GM12878 (cell line): Measurements from ENCODE around the gene KRTAP10-1. TPM values are rescaled to one million over a fixed set of nuclear protein-coding genes. Genes with fewer than 3 reads are reported as not detected.

ENCODE experiments used
- ATAC-seq: fragments of 200-7000 bp; cut with Tn5 transposase; 3 replicates; pipeline ENCODE4 v1.9.1; 2020; ENCODE audit warnings: mild to moderate bottlenecking, moderate library complexity
- BruUV-seq: library from RNA; stranded (reverse); fragments of 400-500 nt; replicated peaks from 2 replicates; lab custom pipeline; 2021; lab: Mats Ljungman, UMichigan
- CTCF ChIA-PET: fragments of 300-600 bp; sonication (Branson Sonifier 250); formaldehyde crosslinking; extraction: SDS; loops from one replicate; lab custom pipeline; 2021; ENCODE audit warnings: inconsistent platforms; lab: Yijun Ruan, JAX
- POLR2A ChIA-PET: fragments of 350-600 bp; formaldehyde crosslinking; extraction: SDS; loops from one replicate; lab custom pipeline; 2021; ENCODE audit warnings: inconsistent platforms; lab: Charles Lee
- RAD21 ChIA-PET: fragments of 300-600 bp; sonication (Branson Sonifier 250); formaldehyde crosslinking; loops from one replicate; lab custom pipeline; 2023; ENCODE audit warnings: antibody characterized with exemption; ENCODE audit not compliant: unreplicated experiment; lab: Charles Lee
- SMC1A ChIA-PET: fragments of 300-600 bp; sonication (Branson Sonifier 250); formaldehyde crosslinking; loops from one replicate; lab custom pipeline; 2023; ENCODE audit not compliant: unreplicated experiment, uncharacterized antibody; lab: Charles Lee
- DNase-seq: peaks from one replicate; pipeline ENCODE4 v3.0.0-alpha.2; 2011; ENCODE audit warnings: low read depth, low spot score
- FAIRE-seq: peaks from 3 replicates; lab custom pipeline; 2011; peaks lifted over from hg19 to GRCh38; lab: Jason Lieb, UNC
- H2AFZ ChIP-seq: 2 replicates; pipeline ENCODE4 v1.6.0; 2011; ENCODE audit warnings: low read depth, low read length, control low read depth; ENCODE audit not compliant: control insufficient read depth
- H3K27ac ChIP-seq: 2 replicates; pipeline ENCODE4 v1.5.1; 2011; ENCODE audit warnings: control low read depth; ENCODE audit not compliant: control insufficient read depth, insufficient read depth
- H3K27me3 ChIP-seq, 2 experiments: replicated peaks in 1 of 2; 2 replicates each; pipeline versions ENCODE4 v1.6.0 to v1.6.1; 2011; ENCODE audit warnings: low read length in 1 of 2; ENCODE audit not compliant: control insufficient read depth in 2 of 2, insufficient read depth in 2 of 2
- H3K36me3 ChIP-seq, 2 experiments: 2 replicates each; pipeline ENCODE4 v1.5.1; 2011; ENCODE audit warnings: low read length in 1 of 2; ENCODE audit not compliant: control insufficient read depth in 2 of 2, insufficient read depth in 2 of 2
- H3K4me1 ChIP-seq: 2 replicates; pipeline ENCODE4 v1.6.1; 2011; ENCODE audit warnings: mild to moderate bottlenecking, low read length, moderate library complexity, mixed read lengths; ENCODE audit not compliant: control insufficient read depth, insufficient read depth
- H3K4me2 ChIP-seq: 2 replicates; pipeline ENCODE4 v1.6.0; 2011; ENCODE audit warnings: control low read depth; ENCODE audit not compliant: control insufficient read depth, insufficient read depth
- H3K4me3 ChIP-seq: fragments of 200-600 bp; sonication (generic); 2 replicates; pipeline ENCODE4 v1.5.1; 2016
- H3K79me2 ChIP-seq: 2 replicates; pipeline ENCODE4 v1.6.0; 2011; ENCODE audit warnings: low read length; ENCODE audit not compliant: control insufficient read depth, insufficient read depth
- H3K9ac ChIP-seq: 2 replicates; pipeline ENCODE4 v1.8.0; 2011; ENCODE audit warnings: low read length, control low read depth, mixed read lengths; ENCODE audit not compliant: control insufficient read depth, insufficient read depth
- H3K9me3 ChIP-seq: replicated peaks from 3 replicates; pipeline ENCODE4 v1.5.1; 2011; ENCODE audit warnings: mild to moderate bottlenecking, low read length; ENCODE audit not compliant: control insufficient read depth, insufficient read depth
- H4K20me1 ChIP-seq: 2 replicates; pipeline ENCODE4 v1.6.0; 2011; ENCODE audit not compliant: control insufficient read depth, insufficient read depth
- BRCA1 ChIP-seq: IDR thresholded peaks from 2 replicates; pipeline ENCODE4 v1.6.1; 2011; ENCODE audit warnings: low read depth, low read length, improper control_type of control experiment
- CBX5 ChIP-seq: sonication (generic); IDR thresholded peaks from 2 replicates; pipeline ENCODE4 v1.6.1; 2016; ENCODE audit warnings: low read depth, moderate library complexity, mild to moderate bottlenecking, inconsistent platforms
- ELK1 ChIP-seq: IDR thresholded peaks from 2 replicates; pipeline ENCODE4 v1.6.1; 2012; ENCODE audit warnings: low read depth, low read length, improper control_type of control experiment
- FOS ChIP-seq: IDR thresholded peaks from 3 replicates; pipeline ENCODE4 v1.6.1; 2011; ENCODE audit warnings: borderline replicate concordance; ENCODE audit not compliant: insufficient read length; ENCODE audit errors: extremely low read depth
- HDGF ChIP-seq: fragments of 450-650 bp; IDR thresholded peaks from 2 replicates; pipeline ENCODE4 v1.6.1; 2016; ENCODE audit warnings: antibody characterized with exemption
- IRF4 ChIP-seq: IDR thresholded peaks from 2 replicates; pipeline ENCODE4 v1.6.1; 2011; ENCODE audit warnings: low read depth, low read length
- KLF5 ChIP-seq: fragments of 450-650 bp; IDR thresholded peaks from 2 replicates; pipeline ENCODE4 v1.6.1; 2014; ENCODE audit warnings: mild to moderate bottlenecking; ENCODE audit not compliant: partially characterized antibody
- MYB ChIP-seq: fragments of 150-350 bp; IDR thresholded peaks from 2 replicates; pipeline ENCODE4 v1.6.1; 2014; ENCODE audit warnings: mild to moderate bottlenecking, low read depth, low read length, borderline replicate concordance
- PAX8 ChIP-seq: fragments of 450-650 bp; IDR thresholded peaks from 2 replicates; pipeline ENCODE4 v1.6.1; 2017; ENCODE audit warnings: mild to moderate bottlenecking, moderate library complexity
- PML ChIP-seq: IDR thresholded peaks from 2 replicates; pipeline ENCODE4 v1.6.1; 2012; ENCODE audit warnings: low read length, inconsistent platforms
- POLR2A ChIP-seq: IDR thresholded peaks from 2 replicates; pipeline ENCODE4 v1.6.1; 2011; ENCODE audit warnings: low read depth, mild to moderate bottlenecking, low read length
- POLR2AphosphoS5 ChIP-seq: IDR thresholded peaks from 2 replicates; pipeline ENCODE4 v1.6.1; 2011; ENCODE audit warnings: mild to moderate bottlenecking, low read length, inconsistent platforms
- TCF12 ChIP-seq: IDR thresholded peaks from 2 replicates; pipeline ENCODE4 v1.6.1; 2011; ENCODE audit warnings: low read depth, mild to moderate bottlenecking, low read length
- YBX1 ChIP-seq: fragments of 450-650 bp; IDR thresholded peaks from 2 replicates; pipeline ENCODE4 v1.6.1; 2016; ENCODE audit warnings: antibody characterized with exemption
- ZBTB33 ChIP-seq: fragments of 450-650 bp; IDR thresholded peaks from 2 replicates; pipeline ENCODE4 v1.6.1; 2017; ENCODE audit warnings: mild to moderate bottlenecking
- ZBTB40 ChIP-seq: fragments of 450-650 bp; IDR thresholded peaks from 2 replicates; pipeline ENCODE4 v1.6.1; 2016; ENCODE audit warnings: mild to moderate bottlenecking, moderate library complexity, borderline replicate concordance
- ZNF24 ChIP-seq: fragments of 450-650 bp; IDR thresholded peaks from 2 replicates; pipeline ENCODE4 v1.6.1; 2017; ENCODE audit warnings: antibody characterized with exemption, mild to moderate bottlenecking
- WGBS: methylation state at CpG from one replicate; pipeline ENCODE4 v1.1.6; 2016; ENCODE audit warnings: low lambda C conversion rate; ENCODE audit not compliant: insufficient replicate concordance, insufficient coverage; ENCODE audit errors: missing lambda C conversion rate; 5-methylcytosine and 5-hydroxymethylcytosine counted together
- in situ Hi-C: fragments of 300-500 bp; cut with MboI; formaldehyde crosslinking; loops from 9 replicates; pipeline ENCODE4 v1.14.3; 2018; ENCODE audit warnings: mixed read lengths
- intact Hi-C: fragments of 100-400 bp; cut with micrococcal nuclease; formaldehyde crosslinking; loops from one replicate; pipeline ENCODE4 v1.14.2; 2022; ENCODE audit not compliant: unreplicated experiment
- polyA plus RNA-seq, 11 experiments: library from polyadenylated mRNA; depleted of rRNA in 4 of 11; unstranded in 6 of 11; stranded (reverse) in 5 of 11; fragments of >200 nt; fragmentation: Nextera tagmentation in 4 of 11; fragmentation: Illumina TruSeq in 1 of 11; extraction: Ambion mirVana in 4 of 11; extraction: Trizol in 1 of 11; gene quantifications; 1 replicate in 1 of 11; 2 replicates in 10 of 11; pipeline versions ENCODE4 v1.2.1 to v1.2.3, GENCODE V29; 2011 to 2016; ENCODE audit warnings: inconsistent platforms in 2 of 11, missing spikeins in 2 of 11, low read depth in 1 of 11
- total RNA-seq, 4 experiments: library from RNA; depleted of rRNA in 3 of 4; stranded (reverse); fragments of >200 nt in 3 of 4; fragmentation: Illumina TruSeq in 1 of 4; extraction: Trizol in 1 of 4; gene quantifications; 2 replicates each; pipeline versions ENCODE4 v1.2.1 to v1.2.3, GENCODE V29; 2013 to 2021

The KRTAP10-1 gene
- total and polyA plus RNA-seq, 10 of the 15 experiments (the other 5 are each of a cell fraction or from before 2014, with no cell fraction given), result not detected

- RAD21 ChIA-PET, result no interaction called here
- SMC1A ChIA-PET, result no interaction called here
- TF ChIP-seq TCF12, result no peak
- TF ChIP-seq IRF4, result no peak
- no peak for TF ChIP-seq BRCA1
- TF ChIP-seq KLF5, result no peak
- TF ChIP-seq ZBTB33, result no peak
- no peak for TF ChIP-seq ELK1
- no peak for TF ChIP-seq POLR2AphosphoS5
- TF ChIP-seq HDGF, result no peak
- no peak for TF ChIP-seq PML
- TF ChIP-seq PAX8, result no peak
- no peak for TF ChIP-seq YBX1
- TF ChIP-seq MYB, result no peak
- TF ChIP-seq POLR2A, result no peak
- TF ChIP-seq ZBTB40, result no peak
- TF ChIP-seq ZNF24, result no peak
- TF ChIP-seq CBX5, result no peak
- no peak for TF ChIP-seq FOS
- Histone ChIP-seq H3K27me3 (no peaks in the 10 kb centered on the region; a peak in 1 of 4 replicates), H2AFZ (no peak overlapping the region), H4K20me1 (no peaks in the 10 kb centered on the region), H3K9me3 (no peaks in the 10 kb centered on the region; the same call in 2 of the 3 replicates), H3K9ac (no peak overlapping the region), H3K27ac (no peak overlapping the region), H3K79me2 (no peaks in the 10 kb centered on the region), H3K4me3 (no peak overlapping the region), H3K36me3 (no peaks in the 10 kb centered on the region), H3K4me1 (no peaks in the 10 kb centered on the region), H3K4me2 (no peak overlapping the region)
- DNase-seq (no peak), ATAC-seq (no peak), FAIRE-seq (no peak)
- WGBS, result 68% methylated on average over 28 of the region's 30 CpGs
- CTCF ChIA-PET, result no interaction called here
- POLR2A ChIA-PET, result no interaction called here
- no TSS peak for BruUV-seq
- intact Hi-C loops (no loop called here), in situ Hi-C loops (no loop called here)
Observed at GRCh38 chr21:44557491-44558328, 17.7 kb upstream of the KRTAP10-1 start.
